WTC11 (cell line): ENCODE data around the gene C1QL2. TPM values are rescaled to one million over a fixed set of nuclear protein-coding genes. Genes with fewer than 3 reads are reported as not detected.

Experiments
- ATAC-seq: fragments of 200-7000 bp; cut with Tn5 transposase; 2 replicates; pipeline ENCODE4 v1.10.0; 2021; ENCODE audit warnings: mild to moderate bottlenecking, moderate library complexity
- CTCF ChIA-PET: fragments of 300-600 bp; sonication (Branson Sonifier 250); formaldehyde crosslinking; loops from one replicate; lab custom pipeline; 2021; ENCODE audit warnings: antibody characterized with exemption; lab: Charles Lee
- POLR2A ChIA-PET: fragments of 350-600 bp; sonication (Branson Sonifier 250); formaldehyde crosslinking; loops from one replicate; lab custom pipeline; 2021; ENCODE audit warnings: antibody characterized with exemption; lab: Charles Lee
- DNase-seq: peaks from one replicate; pipeline ENCODE4 v3.0.0; 2021; ENCODE audit warnings: low spot score
- H3K27ac Mint-ChIP-seq: 2 replicates; pipeline ENCODE4 v1.8.0; 2021; ENCODE audit warnings: mixed read lengths
- H3K27me3 Mint-ChIP-seq: 2 replicates; pipeline ENCODE4 v1.8.0; 2021; ENCODE audit warnings: low read depth, mild to moderate bottlenecking, moderate library complexity, mixed read lengths
- H3K36me3 Mint-ChIP-seq: 2 replicates; pipeline ENCODE4 v1.8.0; 2021; ENCODE audit warnings: mixed read lengths
- H3K4me1 Mint-ChIP-seq: 2 replicates; pipeline ENCODE4 v1.8.0; 2022; ENCODE audit warnings: mixed read lengths
- H3K4me3 Mint-ChIP-seq: 2 replicates; pipeline ENCODE4 v1.8.0; 2021; ENCODE audit warnings: mild to moderate bottlenecking, moderate library complexity, mixed read lengths
- H3K9me3 Mint-ChIP-seq: 2 replicates; pipeline ENCODE4 v1.8.0; 2021; ENCODE audit warnings: mixed read lengths
- ATF1 ChIP-seq: sonication (generic); formaldehyde crosslinking; IDR thresholded peaks from 2 replicates; pipeline ENCODE4 v1.8.1; 2023; ENCODE audit warnings: mild to moderate bottlenecking, moderate library complexity, missing genetic modification reagents
- E2F4 ChIP-seq: sonication (generic); formaldehyde crosslinking; IDR thresholded peaks from 2 replicates; pipeline ENCODE4 v1.8.1; 2022; ENCODE audit warnings: low read depth, mild to moderate bottlenecking, moderate library complexity, missing genetic modification reagents, borderline replicate concordance
- E2F5 ChIP-seq: sonication (generic); formaldehyde crosslinking; IDR thresholded peaks from 2 replicates; pipeline ENCODE4 v1.8.1; 2022; ENCODE audit warnings: mild to moderate bottlenecking, moderate library complexity, missing genetic modification reagents
- ETV6 ChIP-seq: sonication (generic); formaldehyde crosslinking; IDR thresholded peaks from 2 replicates; pipeline ENCODE4 v1.8.1; 2022; ENCODE audit warnings: mild to moderate bottlenecking, missing genetic modification reagents
- FOXJ3 ChIP-seq: sonication (generic); formaldehyde crosslinking; IDR thresholded peaks from 2 replicates; pipeline ENCODE4 v1.9.0; 2021; ENCODE audit warnings: missing genetic modification reagents, mild to moderate bottlenecking, borderline replicate concordance
- FOXP1 ChIP-seq: sonication (generic); formaldehyde crosslinking; IDR thresholded peaks from 2 replicates; pipeline ENCODE4 v1.8.0; 2022; ENCODE audit warnings: missing genetic modification reagents, mild to moderate bottlenecking, moderate library complexity, borderline replicate concordance
- GRHL2 ChIP-seq: fragments of 250-450 bp; sonication (Bioruptor Pico); IDR thresholded peaks from 2 replicates; pipeline ENCODE4 v1.8.0; 2022; ENCODE audit warnings: mild to moderate bottlenecking, moderate library complexity; ENCODE audit not compliant: insufficient replicate concordance, severe bottlenecking
- GTF2I ChIP-seq: fragments of 250-450 bp; sonication (Bioruptor Pico); conservative IDR thresholded peaks from 2 replicates; pipeline ENCODE4 v1.4.0; 2021; ENCODE audit warnings: mild to moderate bottlenecking
- MLX ChIP-seq: sonication (generic); formaldehyde crosslinking; IDR thresholded peaks from 2 replicates; pipeline ENCODE4 v1.8.1; 2023; ENCODE audit warnings: mild to moderate bottlenecking, missing genetic modification reagents, moderate library complexity
- MXD4 ChIP-seq: fragments of 250-450 bp; sonication (Bioruptor Pico); IDR thresholded peaks from 2 replicates; pipeline ENCODE4 v1.8.0; 2021; ENCODE audit warnings: mild to moderate bottlenecking, moderate library complexity, borderline replicate concordance
- NFATC4 ChIP-seq: fragments of 250-450 bp; sonication (Bioruptor Pico); IDR thresholded peaks from 2 replicates; pipeline ENCODE4 v1.9.0; 2021; ENCODE audit warnings: mild to moderate bottlenecking
- NFE2L1 ChIP-seq: sonication (generic); formaldehyde crosslinking; IDR thresholded peaks from 2 replicates; pipeline ENCODE4 v1.8.1; 2023; ENCODE audit warnings: missing genetic modification reagents
- NR2C2 ChIP-seq: sonication (generic); formaldehyde crosslinking; IDR thresholded peaks from 2 replicates; pipeline ENCODE4 v1.8.0; 2022; ENCODE audit warnings: mild to moderate bottlenecking, missing genetic modification reagents
- STAT6 ChIP-seq: sonication (generic); formaldehyde crosslinking; conservative IDR thresholded peaks from 2 replicates; pipeline ENCODE4 v1.8.1; 2023; ENCODE audit warnings: mild to moderate bottlenecking, low read depth, missing genetic modification reagents, moderate library complexity
- TEAD4 ChIP-seq: sonication (generic); formaldehyde crosslinking; IDR thresholded peaks from 2 replicates; pipeline ENCODE4 v1.8.0; 2022; ENCODE audit warnings: mild to moderate bottlenecking, missing genetic modification reagents
- USF1 ChIP-seq: sonication (generic); formaldehyde crosslinking; IDR thresholded peaks from 2 replicates; pipeline ENCODE4 v1.8.0; 2022; ENCODE audit warnings: mild to moderate bottlenecking, missing genetic modification reagents
- ZBTB43 ChIP-seq: sonication (generic); formaldehyde crosslinking; IDR thresholded peaks from 2 replicates; pipeline ENCODE4 v1.8.1; 2023; ENCODE audit warnings: mild to moderate bottlenecking, missing genetic modification reagents
- ZMAT4 ChIP-seq: fragments of 250-450 bp; sonication (Bioruptor Pico); IDR thresholded peaks from 2 replicates; pipeline ENCODE4 v1.9.0; 2021; ENCODE audit warnings: mild to moderate bottlenecking
- ZNF121 ChIP-seq: sonication (generic); formaldehyde crosslinking; IDR thresholded peaks from 2 replicates; pipeline ENCODE4 v1.8.0; 2023; ENCODE audit warnings: missing genetic modification reagents
- ZNF232 ChIP-seq: sonication (generic); formaldehyde crosslinking; IDR thresholded peaks from 2 replicates; pipeline ENCODE4 v1.8.0; 2022; ENCODE audit warnings: mild to moderate bottlenecking, missing genetic modification reagents
- ZNF416 ChIP-seq: fragments of 250-450 bp; sonication (Bioruptor Pico); IDR thresholded peaks from 2 replicates; pipeline ENCODE4 v1.9.0; 2021; ENCODE audit warnings: mild to moderate bottlenecking, inconsistent platforms
- total RNA-seq: library from RNA; stranded (reverse); gene quantifications from 3 replicates; pipeline ENCODE4 v1.2.3, GENCODE V29; 2021

Gene C1QL2
- total RNA-seq, 1 experiment from 2014 or later: 1.0 TPM

- POLR2A ChIA-PET: no interaction called here
- ATAC-seq: peak; percentile 77
- DNase-seq: no peak
- Mint-ChIP-seq H3K27me3 (peaks cover 4% of the 10 kb centered on the region), H3K4me3 (no peak overlapping the region), H3K27ac (no peak overlapping the region), H3K9me3 (no peaks in the 10 kb centered on the region), H3K36me3 (no peaks in the 10 kb centered on the region), H3K4me1 (peaks cover 26% of the 10 kb centered on the region)
- CTCF ChIA-PET: interaction anchor here (1.0 to 1.5 kb wide), 3 partner anchors 10 to 143 kb away, joined by 3 to 4 read pairs (median 3); no protein-coding TSS in a partner anchor
- TF ChIP-seq GTF2I (CRISPR knock-in tag): 0 out of 2 replicates have a peak, but pooled peaks have one; percentile 35
- TF ChIP-seq E2F5 (CRISPR knock-in tag): no peak
These were observed 10.5 kb downstream of the C1QL2 start for GRCh38 chr2:119147776-119148715.

GRCh38 chr2:119144806-119145205 lies 13.7 kb downstream of the C1QL2 start:
- POLR2A ChIA-PET: no interaction called here
- Mint-ChIP-seq H3K9me3 (no peaks in the 10 kb centered on the region), H3K4me3 (no peak overlapping the region), H3K27me3 (no peaks in the 10 kb centered on the region; the same call in 1 of the 2 replicates), H3K36me3 (no peaks in the 10 kb centered on the region), H3K4me1 (peaks cover 30% of the 10 kb centered on the region), H3K27ac (no peak overlapping the region)
- ATAC-seq (no peak), DNase-seq (no peak)
- TF ChIP-seq ATF1 (CRISPR knock-in tag) (no peak), GRHL2 (CRISPR knock-in tag) (no peak), E2F4 (no peak), MLX (no peak)
- CTCF ChIA-PET: interaction anchor here (1.4 to 1.8 kb wide), 2 partner anchors 18 to 263 kb away, joined by 4 to 8 read pairs; no protein-coding TSS in a partner anchor

- H3K27ac Mint-ChIP-seq: no peak overlapping the region
- no peak overlapping the region for H3K4me3 Mint-ChIP-seq
- POLR2A ChIA-PET: no interaction called here
- H3K4me1 Mint-ChIP-seq: peaks cover 30% of the 10 kb centered on the region
- no peaks in the 10 kb centered on the region; the same call in 1 of the 2 replicates for H3K27me3 Mint-ChIP-seq
- DNase-seq (no peak), ATAC-seq (no peak)
- CTCF ChIA-PET: no interaction called here
- no peaks in the 10 kb centered on the region for H3K9me3 Mint-ChIP-seq
- no peaks in the 10 kb centered on the region for H3K36me3 Mint-ChIP-seq
- no peak for TF ChIP-seq USF1 (CRISPR knock-in tag)
- TF ChIP-seq NFATC4: no peak
- TF ChIP-seq NR2C2: no peak
- TF ChIP-seq ZMAT4: no peak
- TF ChIP-seq FOXP1 (CRISPR knock-in tag): no peak
- no peak for TF ChIP-seq ZNF416 (CRISPR knock-in tag)
- no peak for TF ChIP-seq ZBTB43 (CRISPR knock-in tag)
- TF ChIP-seq ETV6: no peak
- no peak for TF ChIP-seq ZNF232 (CRISPR knock-in tag)
- TF ChIP-seq MXD4 (CRISPR knock-in tag): no peak
- no peak for TF ChIP-seq ZNF121 (CRISPR knock-in tag)
- TF ChIP-seq FOXJ3 (CRISPR knock-in tag): no peak
- TF ChIP-seq STAT6 (CRISPR knock-in tag): no peak
- no peak for TF ChIP-seq E2F4
- no peak for TF ChIP-seq NFE2L1
- no peak for TF ChIP-seq TEAD4 (CRISPR knock-in tag)
- no peak for TF ChIP-seq ATF1 (CRISPR knock-in tag)
These were observed 15.7 kb downstream of the C1QL2 start for GRCh38 chr2:119142824-119143223.
